ENCODE results near the gene COQ8B. TPM values are rescaled to one million over a fixed set of nuclear protein-coding genes. Genes with fewer than 3 reads are reported as not detected.

Gene COQ8B
- total RNA-seq, 1 experiment from 2014 or later, result 35.7 TPM

DNA sequence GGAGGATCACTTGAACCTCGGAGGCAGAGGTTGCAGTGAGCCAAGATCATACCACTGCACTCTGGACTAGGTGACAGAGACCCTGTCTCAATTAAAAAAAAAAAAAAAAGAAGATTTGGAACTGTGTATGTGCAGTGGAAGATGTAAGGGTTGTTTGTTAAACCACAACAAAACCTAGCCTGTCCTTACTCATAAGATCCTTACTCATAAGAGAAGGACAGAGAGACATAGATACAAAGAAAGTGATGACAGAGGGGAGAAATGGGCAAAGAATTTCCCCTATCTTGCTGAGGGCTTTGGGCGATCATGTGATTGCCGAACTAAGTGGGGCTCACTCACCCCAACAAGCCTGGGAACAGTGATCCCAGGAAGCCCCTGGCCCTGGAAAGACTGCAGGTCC lies 8.2 kb upstream of the COQ8B start:
- CTCF ChIA-PET, result no interaction called here
- peaks cover 25% of the 10 kb centered on the region for H3K36me3 ChIP-seq (ENCODE audit: control insufficient read depth, insufficient read depth, low read length)
- no TSS peak for BruUV-seq (replicated peaks)
- POLR2A ChIA-PET, result interaction anchor here (0.6 to 0.7 kb wide), 2 partner anchors 8 to 26 kb away, joined by 4 to 5 read pairs; partner anchors contain the start of genes ACTMAP, COQ8B, ITPKC and SNRPA
- intact Hi-C loops (cut with micrococcal nuclease; ENCODE audit: unreplicated experiment), result no loop called here
- Mint-ChIP-seq H3K9me3 (ENCODE audit: unreplicated experiment) (no peaks in the 10 kb centered on the region), H3K27me3 (ENCODE audit: insufficient read depth, unreplicated experiment) (no peaks in the 10 kb centered on the region), H3K4me3 (ENCODE audit: unreplicated experiment) (no peak overlapping the region), H3K27ac (ENCODE audit: unreplicated experiment) (no peak overlapping the region), H3K36me3 (ENCODE audit: insufficient read depth, unreplicated experiment) (peaks cover 90% of the 10 kb centered on the region), H3K4me1 (ENCODE audit: low read depth, unreplicated experiment) (peaks cover 10% of the 10 kb centered on the region)
- peaks cover 6% of the 10 kb centered on the region; the same call in 1 of the 2 replicates for H3K9me3 ChIP-seq
- TF ChIP-seq, protein P1, sequence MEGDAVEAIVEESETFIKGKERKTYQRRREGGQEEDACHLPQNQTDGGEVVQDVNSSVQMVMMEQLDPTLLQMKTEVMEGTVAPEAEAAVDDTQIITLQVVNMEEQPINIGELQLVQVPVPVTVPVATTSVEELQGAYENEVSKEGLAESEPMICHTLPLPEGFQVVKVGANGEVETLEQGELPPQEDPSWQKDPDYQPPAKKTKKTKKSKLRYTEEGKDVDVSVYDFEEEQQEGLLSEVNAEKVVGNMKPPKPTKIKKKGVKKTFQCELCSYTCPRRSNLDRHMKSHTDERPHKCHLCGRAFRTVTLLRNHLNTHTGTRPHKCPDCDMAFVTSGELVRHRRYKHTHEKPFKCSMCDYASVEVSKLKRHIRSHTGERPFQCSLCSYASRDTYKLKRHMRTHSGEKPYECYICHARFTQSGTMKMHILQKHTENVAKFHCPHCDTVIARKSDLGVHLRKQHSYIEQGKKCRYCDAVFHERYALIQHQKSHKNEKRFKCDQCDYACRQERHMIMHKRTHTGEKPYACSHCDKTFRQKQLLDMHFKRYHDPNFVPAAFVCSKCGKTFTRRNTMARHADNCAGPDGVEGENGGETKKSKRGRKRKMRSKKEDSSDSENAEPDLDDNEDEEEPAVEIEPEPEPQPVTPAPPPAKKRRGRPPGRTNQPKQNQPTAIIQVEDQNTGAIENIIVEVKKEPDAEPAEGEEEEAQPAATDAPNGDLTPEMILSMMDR (IDR thresholded peaks at IDR 0.05; ENCODE audit: insufficient read depth in 1 of 2, low read depth in 1 of 2, low read length in 1 of 2, severe bottlenecking in 1 of 2, unreplicated experiment in 1 of 2), result no peak
- no peak for DNase-seq
- H3K4me1 ChIP-seq, result 0 out of 2 replicates have a peak, but pooled peaks cover 3% of the 10 kb centered on the region
- H3K27me3 ChIP-seq (replicated peaks; ENCODE audit: control insufficient read depth, insufficient read depth, low read length), result no peaks in the 10 kb centered on the region
- H3K4me3 ChIP-seq (ENCODE audit: low read depth, low read length), result no peak overlapping the region

DNA sequence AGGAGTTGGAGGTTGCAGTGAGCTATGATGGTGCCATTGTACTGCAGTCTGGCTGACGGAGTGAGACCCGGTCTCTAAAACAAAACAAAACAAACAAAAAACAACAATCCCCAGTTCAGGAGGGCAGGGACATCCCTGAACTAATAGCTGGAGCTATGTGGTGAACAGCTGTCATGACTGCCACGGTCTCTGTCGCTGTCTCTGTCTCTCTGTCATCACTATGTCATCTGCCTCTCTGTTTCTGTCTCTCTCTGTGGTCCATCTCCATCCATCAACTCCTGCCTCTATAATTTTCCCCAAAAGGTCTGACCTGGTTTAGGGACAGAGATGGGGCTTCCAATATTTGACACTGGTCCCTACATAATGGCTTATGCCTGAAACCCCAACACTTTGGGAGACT lies 7.6 kb upstream of the COQ8B start:
- BruUV-seq (replicated peaks), result no TSS peak
- H3K36me3 Mint-ChIP-seq (ENCODE audit: insufficient read depth, unreplicated experiment), result peaks cover 89% of the 10 kb centered on the region
- no peaks in the 10 kb centered on the region for H3K9me3 Mint-ChIP-seq (ENCODE audit: unreplicated experiment)
- Histone ChIP-seq H3K9me3 (peaks cover 6% of the 10 kb centered on the region; the same call in 1 of the 2 replicates), H3K27me3 (replicated peaks; ENCODE audit: control insufficient read depth, insufficient read depth, low read length) (no peaks in the 10 kb centered on the region), H3K4me1 (peaks cover 6% of the 10 kb centered on the region; the same call in 1 of the 2 replicates), H3K4me3 (ENCODE audit: low read depth, low read length) (no peak overlapping the region), H3K36me3 (ENCODE audit: control insufficient read depth, insufficient read depth, low read length) (peaks cover 25% of the 10 kb centered on the region)
- intact Hi-C loops (cut with micrococcal nuclease; ENCODE audit: unreplicated experiment), result no loop called here
- no peak overlapping the region for H3K27ac Mint-ChIP-seq (ENCODE audit: unreplicated experiment)
- peaks cover 10% of the 10 kb centered on the region for H3K4me1 Mint-ChIP-seq (ENCODE audit: low read depth, unreplicated experiment)
- TF ChIP-seq, protein P1 (IDR thresholded peaks at IDR 0.05; ENCODE audit: insufficient read depth in 1 of 2, low read depth in 1 of 2, low read length in 1 of 2, severe bottlenecking in 1 of 2, unreplicated experiment in 1 of 2), result no peak
- DNase-seq, result no peak
- no peaks in the 10 kb centered on the region for H3K27me3 Mint-ChIP-seq (ENCODE audit: insufficient read depth, unreplicated experiment)
- no peak overlapping the region for H3K4me3 Mint-ChIP-seq (ENCODE audit: unreplicated experiment)
- ChIA-PET POLR2A (interaction anchor here (0.6 kb wide), 1 partner anchor 26 kb away, joined by 5 read pairs; the partner anchor contains the start of genes ACTMAP and SNRPA), CTCF (no interaction called here)

DNA sequence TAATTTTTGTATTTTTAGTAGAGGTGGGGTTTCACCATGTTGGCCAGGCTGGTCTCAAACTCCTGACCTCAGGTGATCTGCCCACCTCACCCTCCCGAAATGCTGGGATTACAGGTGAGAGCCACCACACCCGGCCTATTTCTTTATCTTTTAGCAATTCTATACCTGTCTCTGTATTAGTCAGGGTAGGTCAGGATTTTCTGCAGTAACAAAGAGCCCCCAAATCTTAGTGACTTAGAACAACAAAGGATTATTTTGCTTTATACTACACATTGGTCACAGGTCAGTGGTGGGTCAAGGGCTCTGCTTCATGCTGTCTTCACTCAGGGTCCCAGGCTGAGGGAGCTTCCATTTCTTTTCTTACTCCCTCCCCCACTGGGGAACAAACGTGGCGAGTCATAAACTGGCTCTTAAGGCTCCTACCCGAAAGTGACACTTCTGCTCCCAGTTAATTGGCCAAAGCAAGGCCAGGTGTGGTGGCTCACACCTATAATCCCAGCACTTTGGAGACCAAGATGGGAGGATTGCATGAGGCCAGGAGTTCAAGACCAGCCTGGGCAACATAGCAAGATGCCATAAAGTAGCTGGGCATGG lies 7.1 kb upstream of the COQ8B start:
- no peak for DNase-seq
- H3K4me1 Mint-ChIP-seq (ENCODE audit: low read depth, unreplicated experiment), result peaks cover 10% of the 10 kb centered on the region
- H3K4me1 ChIP-seq, result peaks cover 6% of the 10 kb centered on the region; the same call in 1 of the 2 replicates
- intact Hi-C loops (cut with micrococcal nuclease; ENCODE audit: unreplicated experiment), result no loop called here
- H3K27ac Mint-ChIP-seq (ENCODE audit: unreplicated experiment), result peak overlapping the region; percentile 6
- H3K9me3 Mint-ChIP-seq (ENCODE audit: unreplicated experiment), result no peaks in the 10 kb centered on the region
- POLR2A ChIA-PET, result interaction anchor here (0.7 kb wide), 1 partner anchor 23 kb away, joined by 3 read pairs; no protein-coding TSS in a partner anchor
- TF ChIP-seq, protein P1 (IDR thresholded peaks at IDR 0.05; ENCODE audit: insufficient read depth in 1 of 2, low read depth in 1 of 2, low read length in 1 of 2, severe bottlenecking in 1 of 2, unreplicated experiment in 1 of 2), result no peak
- no TSS peak for BruUV-seq (replicated peaks)
- no peak overlapping the region for H3K4me3 Mint-ChIP-seq (ENCODE audit: unreplicated experiment)
- H3K27me3 Mint-ChIP-seq (ENCODE audit: insufficient read depth, unreplicated experiment), result no peaks in the 10 kb centered on the region
- peaks cover 23% of the 10 kb centered on the region for H3K36me3 ChIP-seq (ENCODE audit: control insufficient read depth, insufficient read depth, low read length)
- no peak overlapping the region for H3K4me3 ChIP-seq (ENCODE audit: low read depth, low read length)
- peaks cover 6% of the 10 kb centered on the region; the same call in 1 of the 2 replicates for H3K9me3 ChIP-seq
- CTCF ChIA-PET, result no interaction called here
- peaks cover 89% of the 10 kb centered on the region for H3K36me3 Mint-ChIP-seq (ENCODE audit: insufficient read depth, unreplicated experiment)
- no peaks in the 10 kb centered on the region for H3K27me3 ChIP-seq (replicated peaks; ENCODE audit: control insufficient read depth, insufficient read depth, low read length)

All from Caco-2 (cell line).